HL-60/S4 (cell line): ENCODE measurements around the gene EFEMP2.

Experiments used
- in situ Hi-C: fragments of 300-500 bp; cut with MboI; formaldehyde crosslinking; loops from 2 replicates; pipeline ENCODE4 v1.14.3; 2022; ENCODE audit warnings: low sequenced_read_pairs

Gene EFEMP2

GRCh38 chr11:65885231-65885630 lies 12.6 kb upstream of the EFEMP2 start:
- in situ Hi-C loops = no loop called here

GRCh38 chr11:65884716-65885092 lies 12.1 kb upstream of the EFEMP2 start:
- in situ Hi-C loops = no loop called here

- in situ Hi-C loops = no loop called here
These were observed 11.5 kb upstream of the EFEMP2 start for GRCh38 chr11:65883786-65884715.

GRCh38 chr11:65883058-65883761 lies 10.6 kb upstream of the EFEMP2 start:
- in situ Hi-C loops = no loop called here

GRCh38 chr11:65882120-65883057 lies 9.8 kb upstream of the EFEMP2 start:
- in situ Hi-C loops = no loop called here

- in situ Hi-C loops = no loop called here
These were observed 8.3 kb upstream of the EFEMP2 start for GRCh38 chr11:65880844-65881421.

- in situ Hi-C loops = no loop called here
These were observed 7.4 kb upstream of the EFEMP2 start for GRCh38 chr11:65880027-65880426.

- in situ Hi-C loops = no loop called here
These were observed 7.0 kb upstream of the EFEMP2 start, which contains the start of gene CTSW for GRCh38 chr11:65879617-65880016. Gene CTSW, plus strand, starts transcription at chr11:65879837. Its CDS starts 18 bp downstream, at chr11:65879855.

GRCh38 chr11:65873318-65874156 lies 937 bp upstream of the EFEMP2 start:
- in situ Hi-C loops = no loop called here

GRCh38 chr11:65871811-65872548 lies 620 bp downstream of the EFEMP2 start:
- in situ Hi-C loops = no loop called here

GRCh38 chr11:65870706-65871681 lies 1.6 kb downstream of the EFEMP2 start:
- in situ Hi-C loops = no loop called here

GRCh38 chr11:65870307-65870658 lies 2.3 kb downstream of the EFEMP2 start:
- in situ Hi-C loops = no loop called here

GRCh38 chr11:65869643-65870306 lies 2.8 kb downstream of the EFEMP2 start:
- in situ Hi-C loops = no loop called here

- in situ Hi-C loops = no loop called here
These were observed 3.7 kb downstream of the EFEMP2 start for GRCh38 chr11:65868907-65869306.

GRCh38 chr11:65868076-65868667 lies 4.4 kb downstream of the EFEMP2 start:
- in situ Hi-C loops = no loop called here

- in situ Hi-C loops = no loop called here
These were observed 5.1 kb downstream of the EFEMP2 start for GRCh38 chr11:65867284-65868071.
